AML-193 (cell line): Measurements from ENCODE around the gene CENPVL2.
A peak's percentile ranks its signal among the peaks of the same experiment; 100 is the strongest.
"Not testable (repeated sequence)": the region's sequence is repeated elsewhere in the genome, so short reads cannot be mapped to it uniquely, and the experiment has no call there.

ENCODE experiments used
- DNase-seq, 2 experiments: peaks; one replicate each; lab custom pipeline; 2025; lab: John Stamatoyannopoulos, UW

The CENPVL2 gene

DNA sequence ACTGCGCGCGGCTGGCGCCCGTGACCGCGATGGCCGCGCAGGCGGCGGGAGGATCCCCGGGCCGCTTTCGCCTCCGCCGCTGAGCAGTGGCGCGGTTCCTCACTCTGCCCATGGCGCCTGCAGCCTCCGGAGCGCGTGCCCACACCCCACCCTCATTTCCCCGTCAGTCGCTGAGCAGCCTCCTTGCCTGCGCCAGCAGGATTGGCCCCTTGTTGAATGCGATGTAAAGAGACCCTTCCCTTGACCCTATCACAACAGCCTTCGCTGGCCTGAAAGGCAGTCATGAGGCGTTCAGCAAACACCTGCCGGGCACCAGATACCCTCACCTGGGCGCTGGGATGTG lies at the start of gene CENPVL2:
TSS of gene CENPVL2 (minus strand) at position 112 of the 343 bp plus-strand sequence. CDS start at position 112, 0 bp downstream.
- DNase-seq, result not testable (repeated sequence)

DNA sequence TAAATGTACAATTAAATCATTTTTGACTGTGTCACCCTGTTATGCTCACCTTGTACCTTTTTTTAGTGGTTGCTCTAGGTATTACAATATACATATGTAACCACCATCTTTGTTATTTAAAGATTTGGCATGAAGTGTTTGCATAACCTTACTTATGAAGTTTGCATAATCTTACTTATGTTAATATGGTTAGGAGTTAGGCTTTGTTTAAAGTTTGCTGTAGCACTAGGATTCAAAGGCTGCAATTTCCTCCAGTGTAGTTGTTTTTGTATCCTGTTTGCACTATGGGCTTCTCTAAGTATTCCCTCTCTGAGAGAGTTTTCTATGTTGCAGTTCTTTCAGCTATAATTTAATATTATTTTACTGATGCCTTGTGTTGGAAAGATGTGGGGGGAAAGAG lies 45.6 kb upstream of the CENPVL2 start:
- no peak for DNase-seq

DNA sequence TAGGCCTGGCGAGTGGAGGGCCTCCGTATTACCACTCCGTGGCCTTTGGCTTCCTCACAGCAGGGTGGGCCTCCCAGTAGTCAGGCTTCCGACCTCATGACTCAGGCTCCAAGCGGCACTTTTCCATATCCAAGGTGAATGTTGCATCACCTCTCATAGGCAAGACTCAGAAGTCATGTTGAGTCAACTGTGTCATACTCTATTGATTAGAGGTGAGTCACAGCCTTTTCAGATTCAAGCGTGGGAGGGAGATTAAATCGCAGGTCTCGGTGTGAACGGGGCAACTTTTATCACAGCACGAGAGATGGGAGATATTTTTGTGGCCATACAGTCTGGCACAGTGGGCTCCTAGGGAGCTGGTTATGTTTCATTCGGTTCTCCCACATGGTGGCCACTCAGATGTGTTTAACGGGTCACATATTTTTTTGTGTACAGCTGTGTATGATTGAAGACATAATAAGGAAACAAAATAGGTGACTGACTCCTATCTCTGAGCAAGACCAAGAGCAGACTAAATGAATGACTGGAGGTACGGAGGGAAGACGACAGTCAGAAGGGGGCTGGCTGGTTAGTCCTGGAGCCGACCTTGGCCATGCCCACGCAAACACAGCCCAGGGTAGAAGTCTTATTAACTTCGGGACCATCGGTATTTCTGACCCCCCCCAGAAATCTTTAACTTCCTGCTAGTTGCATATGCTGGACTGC lies 30.5 kb upstream of the CENPVL2 start:
- not testable (repeated sequence) for DNase-seq

DNA sequence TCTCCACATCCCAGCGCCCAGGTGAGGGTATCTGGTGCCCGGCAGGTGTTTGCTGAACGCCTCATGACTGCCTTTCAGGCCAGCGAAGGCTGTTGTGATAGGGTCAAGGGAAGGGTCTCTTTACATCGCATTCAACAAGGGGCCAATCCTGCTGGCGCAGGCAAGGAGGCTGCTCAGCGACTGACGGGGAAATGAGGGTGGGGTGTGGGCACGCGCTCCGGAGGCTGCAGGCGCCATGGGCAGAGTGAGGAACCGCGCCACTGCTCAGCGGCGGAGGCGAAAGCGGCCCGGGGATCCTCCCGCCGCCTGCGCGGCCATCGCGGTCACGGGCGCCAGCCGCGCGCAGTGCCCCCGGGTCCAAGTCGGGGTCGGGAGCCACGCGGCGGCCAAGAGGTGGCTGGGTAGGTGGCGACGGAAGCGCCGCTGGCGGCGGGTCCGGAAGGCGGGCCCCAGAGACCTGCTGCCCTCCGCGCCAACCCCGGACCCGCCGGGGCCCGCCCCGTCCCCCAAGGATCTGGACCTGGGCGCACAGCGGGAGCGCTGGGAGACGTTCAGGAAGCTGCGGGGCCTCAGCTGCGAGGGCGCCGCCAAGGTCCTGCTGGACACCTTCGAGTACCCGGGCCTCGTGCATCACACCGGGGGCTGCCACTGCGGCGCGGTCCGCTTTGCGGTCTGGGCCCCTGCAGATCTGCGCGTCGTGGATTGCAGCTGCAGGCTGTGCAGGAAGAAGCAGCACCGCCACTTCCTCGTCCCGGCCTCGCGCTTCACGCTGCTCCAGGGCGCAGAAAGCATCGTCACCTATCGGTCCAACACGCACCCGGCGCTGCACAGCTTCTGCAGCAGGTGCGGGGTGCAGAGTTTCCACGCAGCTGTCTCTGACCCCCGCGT lies 27.9 kb upstream of the CENPVL2 start, which contains the start of gene CENPVL1:
TSS of gene CENPVL1 (plus strand) at position 236 of the 888 bp plus-strand sequence. CDS start at position 236, 0 bp downstream.
- DNase-seq, result not testable (repeated sequence)

DNA sequence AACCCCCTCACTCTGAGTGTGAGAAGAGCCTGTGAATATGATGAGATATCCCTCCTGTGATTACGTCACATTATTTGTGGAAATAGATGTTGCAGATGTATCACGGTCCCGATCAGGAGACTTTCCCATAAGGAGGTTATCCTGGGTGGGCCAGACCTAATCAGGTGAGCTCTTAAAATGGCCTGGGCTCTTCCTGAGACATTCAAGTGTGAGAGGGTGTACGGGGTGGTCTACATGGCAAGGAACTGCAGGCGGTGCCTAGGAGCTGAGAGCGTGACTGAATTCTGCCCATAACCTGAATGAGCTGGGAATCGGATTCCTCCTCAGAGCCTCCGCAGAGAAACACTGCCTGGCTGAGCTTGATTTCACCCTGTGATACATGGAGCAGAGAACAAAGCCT lies 14.8 kb upstream of the CENPVL2 start:
- DNase-seq, result no peak

DNA sequence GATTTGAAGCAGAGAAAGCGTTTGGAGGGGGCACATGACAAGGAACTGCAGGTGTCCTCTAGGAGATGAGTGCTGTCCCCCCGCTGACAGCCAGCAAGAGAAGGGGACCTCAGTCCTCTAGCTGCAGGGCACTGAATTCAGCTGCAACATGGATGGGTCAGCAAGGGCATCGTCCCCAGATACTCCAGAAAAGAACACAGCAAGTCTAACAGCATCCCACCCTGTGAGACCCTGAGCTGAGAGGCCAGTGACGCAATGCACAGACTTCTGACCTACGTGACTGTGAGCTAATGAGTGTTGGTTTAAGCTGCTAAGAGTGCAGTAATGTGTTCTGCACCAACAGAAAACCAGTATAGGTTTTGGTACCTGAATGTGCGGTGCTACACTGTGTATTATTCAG lies 11.6 kb upstream of the CENPVL2 start:
- no peak for DNase-seq

DNA sequence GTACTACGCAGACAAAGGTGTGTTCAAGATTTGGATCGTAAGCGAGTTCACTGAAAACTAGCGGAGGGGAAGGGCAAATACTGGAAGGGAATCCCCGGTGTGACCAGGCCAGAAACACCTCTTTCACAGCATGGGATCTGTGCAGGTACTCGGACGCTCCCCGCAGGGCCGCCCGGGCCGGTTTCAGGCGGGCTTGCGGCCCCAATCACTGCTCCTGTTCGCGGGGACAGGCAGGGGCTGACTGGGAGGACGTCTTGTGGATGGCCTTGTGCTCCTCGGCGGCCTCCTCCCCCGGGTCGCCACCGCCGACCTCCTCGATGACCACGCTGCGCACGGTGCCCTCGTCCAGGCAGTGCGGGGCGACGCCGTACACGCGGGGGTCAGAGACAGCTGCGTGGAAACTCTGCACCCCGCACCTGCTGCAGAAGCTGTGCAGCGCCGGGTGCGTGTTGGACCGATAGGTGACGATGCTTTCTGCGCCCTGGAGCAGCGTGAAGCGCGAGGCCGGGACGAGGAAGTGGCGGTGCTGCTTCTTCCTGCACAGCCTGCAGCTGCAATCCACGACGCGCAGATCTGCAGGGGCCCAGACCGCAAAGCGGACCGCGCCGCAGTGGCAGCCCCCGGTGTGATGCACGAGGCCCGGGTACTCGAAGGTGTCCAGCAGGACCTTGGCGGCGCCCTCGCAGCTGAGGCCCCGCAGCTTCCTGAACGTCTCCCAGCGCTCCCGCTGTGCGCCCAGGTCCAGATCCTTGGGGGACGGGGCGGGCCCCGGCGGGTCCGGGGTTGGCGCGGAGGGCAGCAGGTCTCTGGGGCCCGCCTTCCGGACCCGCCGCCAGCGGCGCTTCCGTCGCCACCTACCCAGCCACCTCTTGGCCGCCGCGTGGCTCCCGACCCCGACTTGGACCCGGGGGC lies 567 bp downstream of the CENPVL2 start:
- DNase-seq, result not testable (repeated sequence)

DNA sequence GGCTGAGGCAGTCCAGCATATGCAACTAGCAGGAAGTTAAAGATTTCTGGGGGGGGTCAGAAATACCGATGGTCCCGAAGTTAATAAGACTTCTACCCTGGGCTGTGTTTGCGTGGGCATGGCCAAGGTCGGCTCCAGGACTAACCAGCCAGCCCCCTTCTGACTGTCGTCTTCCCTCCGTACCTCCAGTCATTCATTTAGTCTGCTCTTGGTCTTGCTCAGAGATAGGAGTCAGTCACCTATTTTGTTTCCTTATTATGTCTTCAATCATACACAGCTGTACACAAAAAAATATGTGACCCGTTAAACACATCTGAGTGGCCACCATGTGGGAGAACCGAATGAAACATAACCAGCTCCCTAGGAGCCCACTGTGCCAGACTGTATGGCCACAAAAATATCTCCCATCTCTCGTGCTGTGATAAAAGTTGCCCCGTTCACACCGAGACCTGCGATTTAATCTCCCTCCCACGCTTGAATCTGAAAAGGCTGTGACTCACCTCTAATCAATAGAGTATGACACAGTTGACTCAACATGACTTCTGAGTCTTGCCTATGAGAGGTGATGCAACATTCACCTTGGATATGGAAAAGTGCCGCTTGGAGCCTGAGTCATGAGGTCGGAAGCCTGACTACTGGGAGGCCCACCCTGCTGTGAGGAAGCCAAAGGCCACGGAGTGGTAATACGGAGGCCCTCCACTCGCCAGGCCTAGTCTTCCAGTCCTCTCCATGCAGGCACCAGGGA lies 2.8 kb downstream of the CENPVL2 start:
- DNase-seq, result not testable (repeated sequence)

DNA sequence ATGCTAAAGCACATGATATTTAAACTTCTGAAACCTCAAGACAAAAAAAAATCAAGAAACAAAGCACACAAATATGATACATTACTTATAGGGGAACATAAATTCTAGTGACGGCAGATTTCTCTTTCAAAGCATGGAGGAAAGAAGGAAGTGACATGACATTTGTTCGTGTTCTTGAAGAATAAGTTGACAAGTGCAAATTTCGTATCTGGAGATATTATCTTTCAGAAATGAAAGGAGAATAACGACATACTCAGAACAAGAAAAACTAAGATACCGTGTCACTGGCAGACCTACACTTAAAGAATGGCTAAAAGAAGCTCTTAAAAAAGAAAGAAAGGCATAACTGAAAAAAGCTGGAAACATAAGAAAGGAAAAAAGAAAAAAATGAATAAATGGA lies 16.6 kb downstream of the CENPVL2 start:
- no peak for DNase-seq

DNA sequence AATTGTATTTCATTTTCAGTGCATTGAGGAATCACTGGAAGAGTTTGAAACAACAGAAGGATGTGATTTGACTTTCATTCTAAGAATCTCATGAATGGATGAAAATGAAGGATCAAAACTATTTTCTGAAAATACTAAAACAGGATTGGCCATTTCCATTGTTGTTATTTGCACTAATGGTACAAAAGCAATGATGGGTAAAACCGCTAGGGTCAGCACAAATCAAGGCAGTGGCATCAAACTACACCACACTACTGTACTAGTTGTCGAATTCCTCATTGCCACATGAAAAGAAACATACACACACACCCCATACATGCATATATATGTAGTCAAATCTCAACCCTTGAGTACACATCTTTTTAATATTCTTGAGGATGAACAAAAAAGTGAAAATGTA lies 39.3 kb downstream of the CENPVL2 start:
- DNase-seq, result no peak

DNA sequence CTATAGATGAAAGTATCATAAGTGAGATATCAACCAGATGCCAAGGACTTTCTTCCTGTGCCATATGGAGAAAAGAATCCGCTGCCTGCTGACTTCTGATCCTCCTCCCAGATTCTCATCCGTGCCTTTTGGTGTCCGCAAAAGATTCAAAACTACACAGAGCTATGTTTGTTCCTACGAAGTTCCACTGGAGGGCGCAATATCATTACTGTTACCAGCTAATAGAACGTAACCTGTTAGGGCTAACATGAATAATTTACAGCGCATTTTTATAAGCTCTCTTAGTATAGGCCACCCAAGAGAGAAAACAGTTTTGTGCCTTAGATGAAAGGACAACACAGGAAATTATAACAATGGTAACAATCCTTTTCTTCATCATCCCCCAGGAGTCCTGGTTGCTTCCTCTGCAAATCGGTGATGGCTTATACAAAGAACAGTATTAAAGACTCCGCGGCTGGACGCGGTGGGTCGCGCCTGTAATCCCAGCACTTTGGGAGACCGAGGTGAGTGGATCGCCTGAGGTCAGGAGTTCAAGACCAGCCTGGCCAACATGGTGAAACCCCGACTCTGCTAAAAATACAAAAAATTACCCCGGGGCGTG lies 41.1 kb downstream of the CENPVL2 start:
- peak; percentile 11 to 31 for DNase-seq

DNA sequence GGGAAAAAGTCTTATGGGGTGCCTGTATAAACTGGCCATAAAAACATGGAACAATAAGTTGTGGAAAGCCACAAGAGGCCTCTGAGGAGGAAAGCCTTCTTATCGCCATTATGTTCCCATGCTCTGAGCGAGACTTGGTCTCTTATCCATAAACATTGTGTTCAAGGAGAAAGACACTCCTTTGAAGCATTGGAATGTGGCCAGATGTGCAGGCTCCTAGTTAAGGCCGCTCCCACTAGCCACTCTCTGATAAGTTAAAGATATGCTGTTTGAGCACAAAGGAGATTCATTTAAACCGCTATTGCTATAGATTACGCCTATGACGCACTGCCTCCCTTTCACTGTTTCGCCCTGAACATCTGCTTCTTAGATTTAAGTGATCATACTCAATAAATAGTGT lies 46.1 kb downstream of the CENPVL2 start:
- not testable (repeated sequence) for DNase-seq
